Muscle layer of colon (tissue), 2 donors: ENCODE data around the gene GPR137B.
"Not testable (repeated sequence)": the region's sequence is repeated elsewhere in the genome, so short reads cannot be mapped to it uniquely, and the experiment has no call there.

ENCODE experiments used
- H3K27ac ChIP-seq: one replicate; pipeline ENCODE4 v1.7.0; 2013; ENCODE audit warnings: low read depth, mild to moderate bottlenecking, low read length, moderate library complexity
- H3K27me3 ChIP-seq, 2 donors: one replicate each; pipeline ENCODE4 v1.7.0; 2013; ENCODE audit warnings: low read length in 2 of 2, mild to moderate bottlenecking in 2 of 2; ENCODE audit not compliant: insufficient read depth in 2 of 2, control insufficient read depth in 1 of 2
- H3K36me3 ChIP-seq: one replicate; pipeline ENCODE4 v1.7.0; 2013; ENCODE audit warnings: mild to moderate bottlenecking, low read length; ENCODE audit not compliant: insufficient read depth
- H3K4me1 ChIP-seq: one replicate; pipeline ENCODE4 v1.7.0; 2013; ENCODE audit warnings: mild to moderate bottlenecking, low read length; ENCODE audit not compliant: insufficient read depth
- H3K4me3 ChIP-seq, 2 donors: one replicate each; pipeline ENCODE4 v1.7.0; 2013; ENCODE audit warnings: low read length in 2 of 2, low read depth in 1 of 2, mild to moderate bottlenecking in 1 of 2, moderate library complexity in 1 of 2
- H3K9ac ChIP-seq: one replicate; pipeline ENCODE4 v1.7.0; 2013; ENCODE audit warnings: low read length
- H3K9me3 ChIP-seq: one replicate; pipeline ENCODE4 v1.7.0; 2013; ENCODE audit warnings: mild to moderate bottlenecking, low read length
- donor health status: abdominal sarcoma.
- donor health status: Adenocarcinoma of cecum.

GPR137B gene

DNA sequence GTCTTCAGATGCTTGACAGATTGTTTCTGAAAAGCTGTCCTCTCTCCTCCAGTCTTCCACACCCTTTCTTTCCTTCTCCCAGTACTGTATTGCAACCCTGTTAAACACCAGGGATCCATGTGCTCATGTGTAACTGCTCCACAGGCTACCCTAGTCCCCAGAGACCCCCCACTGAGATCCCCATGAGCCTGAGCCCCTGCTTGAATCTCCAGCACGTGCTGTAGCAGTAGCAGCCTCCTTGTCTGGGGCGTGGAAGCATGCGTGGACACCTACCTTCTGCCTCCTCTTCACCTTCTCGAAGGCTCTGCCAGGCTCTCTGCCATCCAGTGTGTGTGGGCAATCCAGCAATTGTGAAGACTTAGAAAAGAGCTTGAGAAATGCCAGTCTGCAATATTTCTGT lies 25.2 kb downstream of the GPR137B start:
- no peaks in the 10 kb centered on the region for H3K27me3 ChIP-seq
- H3K27ac ChIP-seq: no peak overlapping the region
- no peak overlapping the region for H3K4me3 ChIP-seq
- H3K36me3 ChIP-seq: peaks cover 8% of the 10 kb centered on the region
- H3K9ac ChIP-seq: no peak overlapping the region
- no peaks in the 10 kb centered on the region for H3K4me1 ChIP-seq
- no peaks in the 10 kb centered on the region for H3K9me3 ChIP-seq

DNA sequence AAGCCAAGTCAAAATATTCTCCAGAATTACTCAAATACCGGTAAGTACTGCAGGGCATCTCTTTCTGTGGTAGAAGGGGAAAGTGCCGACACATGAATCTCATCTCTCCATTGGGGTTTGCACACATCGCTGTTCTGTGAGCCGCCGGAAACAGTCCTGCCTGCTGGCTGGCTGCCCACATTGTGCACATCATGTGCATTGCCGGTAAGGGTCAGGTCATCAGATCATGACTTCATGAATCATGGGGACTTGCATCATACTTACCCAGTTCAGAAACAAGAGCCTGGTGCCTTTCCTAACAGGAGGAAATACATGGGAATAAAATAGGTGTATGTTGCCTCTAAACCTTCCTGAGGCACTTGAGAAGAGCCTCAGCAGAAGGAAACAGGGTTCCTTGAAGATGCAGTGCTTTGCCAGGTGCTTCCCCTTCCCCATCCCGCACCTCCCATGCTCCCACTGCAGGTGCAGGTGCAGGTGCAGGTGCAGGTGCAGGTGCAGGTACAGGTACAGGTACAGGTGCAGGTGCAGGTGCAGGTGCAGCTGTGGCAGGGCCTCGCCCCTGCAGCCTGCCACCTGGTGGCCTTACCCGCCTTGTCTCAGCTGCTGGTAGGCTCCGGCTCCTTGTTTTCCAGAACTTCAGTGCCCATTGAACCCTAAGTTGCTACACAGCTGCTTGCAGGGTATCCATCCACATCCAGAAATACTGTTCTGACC lies 26.5 kb downstream of the GPR137B start:
- H3K9ac ChIP-seq: no peak overlapping the region
- H3K4me1 ChIP-seq: no peaks in the 10 kb centered on the region
- no peaks in the 10 kb centered on the region for H3K9me3 ChIP-seq
- no peak overlapping the region for H3K4me3 ChIP-seq
- H3K27ac ChIP-seq: no peak overlapping the region
- no peaks in the 10 kb centered on the region for H3K27me3 ChIP-seq
- peaks cover 4% of the 10 kb centered on the region for H3K36me3 ChIP-seq

DNA sequence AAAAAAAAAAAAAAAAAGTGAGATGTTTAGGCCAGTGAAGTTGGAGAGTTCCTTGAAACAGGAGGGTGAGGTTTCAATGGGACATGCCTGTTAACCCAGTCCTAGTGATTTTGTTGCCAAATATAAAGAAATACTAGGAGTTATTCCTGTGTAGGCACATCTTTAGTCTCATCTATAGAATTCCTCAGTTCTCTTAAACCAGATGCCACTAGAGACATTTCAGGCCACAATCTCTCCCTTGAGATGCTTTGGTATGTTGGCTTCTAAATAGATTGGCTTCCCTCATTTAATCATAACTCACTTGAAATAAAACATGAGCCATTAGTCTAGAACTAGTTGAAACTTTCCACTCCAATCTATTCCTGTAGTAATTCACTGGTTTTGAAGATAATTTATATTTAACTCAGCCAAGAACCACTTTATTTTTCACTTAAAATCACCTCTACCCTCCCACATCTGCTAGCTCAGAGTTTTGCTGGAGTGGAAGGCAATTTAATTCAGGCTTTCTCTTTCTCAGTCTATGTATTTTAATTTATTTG lies 29.8 kb downstream of the GPR137B start:
- Histone ChIP-seq H3K4me1 (no peaks in the 10 kb centered on the region), H3K9me3 (no peaks in the 10 kb centered on the region), H3K4me3 (no peak overlapping the region), H3K36me3 (peaks cover 5% of the 10 kb centered on the region), H3K27me3 (no peaks in the 10 kb centered on the region), H3K27ac (no peak overlapping the region), H3K9ac (no peak overlapping the region)

DNA sequence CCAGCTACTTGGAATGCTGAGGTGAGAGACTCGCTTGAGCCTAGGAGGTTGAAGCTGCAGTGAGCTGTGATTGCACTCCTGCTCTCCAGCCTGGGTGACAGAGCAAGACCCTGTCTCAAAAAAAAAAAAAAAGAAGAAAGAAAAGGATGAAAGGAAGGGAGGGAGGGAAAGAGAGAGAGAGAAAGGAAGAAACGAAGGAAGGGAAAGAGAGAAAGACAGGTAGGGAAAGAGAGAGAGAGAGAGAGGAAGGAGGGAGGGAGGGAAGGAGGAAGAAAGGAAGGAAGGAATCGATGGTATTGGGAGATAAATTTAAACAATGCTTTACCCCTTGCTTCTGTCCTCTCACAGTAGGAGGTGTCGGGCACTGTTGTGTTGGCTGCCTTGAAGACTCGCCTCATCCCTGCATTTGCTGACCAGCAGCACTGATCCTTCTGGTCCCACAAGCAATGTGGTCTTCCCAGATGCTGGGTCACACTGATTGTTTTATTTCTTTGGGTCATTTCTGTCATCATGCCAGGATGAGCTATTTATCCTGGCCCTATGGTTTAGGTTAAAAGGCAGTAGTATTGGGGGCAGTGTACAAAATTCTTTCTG lies 30.9 kb downstream of the GPR137B start:
- H3K27me3 ChIP-seq: no peaks in the 10 kb centered on the region
- no peak overlapping the region for H3K27ac ChIP-seq
- H3K4me3 ChIP-seq: no peak overlapping the region
- no peaks in the 10 kb centered on the region for H3K4me1 ChIP-seq
- no peaks in the 10 kb centered on the region for H3K9me3 ChIP-seq
- peaks cover 5% of the 10 kb centered on the region for H3K36me3 ChIP-seq
- H3K9ac ChIP-seq: no peak overlapping the region

DNA sequence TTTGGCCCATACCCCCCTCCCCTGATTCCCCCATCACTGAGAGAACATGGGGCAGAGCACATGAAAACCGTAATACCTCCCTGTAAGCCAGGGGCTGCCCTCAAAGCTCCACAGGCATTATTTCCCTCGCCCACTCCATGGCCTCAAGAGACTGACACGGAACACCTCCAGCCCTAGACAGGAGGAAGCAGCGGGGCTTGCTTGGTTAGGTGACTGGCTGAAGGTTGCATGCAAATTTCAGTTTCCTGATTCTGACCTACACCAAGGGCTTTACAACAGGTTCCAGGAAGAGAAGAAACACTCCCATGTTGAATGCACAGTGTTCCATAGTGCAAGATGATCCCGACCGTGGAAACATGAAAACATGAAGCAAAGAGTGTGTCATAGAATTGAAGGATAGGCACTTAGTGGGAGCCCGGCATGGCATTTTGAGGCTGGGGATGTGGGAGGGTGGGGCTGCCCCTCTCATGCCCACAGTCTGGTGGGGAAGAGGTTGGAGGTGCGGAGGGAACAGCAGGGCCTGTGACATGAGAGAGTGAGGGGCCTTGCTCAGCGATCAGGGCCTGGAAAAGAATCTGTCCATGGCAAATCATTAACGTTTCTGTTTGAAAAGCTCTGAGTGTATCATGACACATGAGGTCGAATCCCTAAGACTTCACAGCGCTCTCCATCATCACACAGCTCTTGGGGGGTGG lies 33.5 kb downstream of the GPR137B start:
- Histone ChIP-seq H3K9ac (no peak overlapping the region), H3K36me3 (peaks cover 5% of the 10 kb centered on the region), H3K4me1 (no peaks in the 10 kb centered on the region), H3K9me3 (no peaks in the 10 kb centered on the region), H3K27ac (no peak overlapping the region), H3K27me3 (no peaks in the 10 kb centered on the region), H3K4me3 (no peak overlapping the region)

DNA sequence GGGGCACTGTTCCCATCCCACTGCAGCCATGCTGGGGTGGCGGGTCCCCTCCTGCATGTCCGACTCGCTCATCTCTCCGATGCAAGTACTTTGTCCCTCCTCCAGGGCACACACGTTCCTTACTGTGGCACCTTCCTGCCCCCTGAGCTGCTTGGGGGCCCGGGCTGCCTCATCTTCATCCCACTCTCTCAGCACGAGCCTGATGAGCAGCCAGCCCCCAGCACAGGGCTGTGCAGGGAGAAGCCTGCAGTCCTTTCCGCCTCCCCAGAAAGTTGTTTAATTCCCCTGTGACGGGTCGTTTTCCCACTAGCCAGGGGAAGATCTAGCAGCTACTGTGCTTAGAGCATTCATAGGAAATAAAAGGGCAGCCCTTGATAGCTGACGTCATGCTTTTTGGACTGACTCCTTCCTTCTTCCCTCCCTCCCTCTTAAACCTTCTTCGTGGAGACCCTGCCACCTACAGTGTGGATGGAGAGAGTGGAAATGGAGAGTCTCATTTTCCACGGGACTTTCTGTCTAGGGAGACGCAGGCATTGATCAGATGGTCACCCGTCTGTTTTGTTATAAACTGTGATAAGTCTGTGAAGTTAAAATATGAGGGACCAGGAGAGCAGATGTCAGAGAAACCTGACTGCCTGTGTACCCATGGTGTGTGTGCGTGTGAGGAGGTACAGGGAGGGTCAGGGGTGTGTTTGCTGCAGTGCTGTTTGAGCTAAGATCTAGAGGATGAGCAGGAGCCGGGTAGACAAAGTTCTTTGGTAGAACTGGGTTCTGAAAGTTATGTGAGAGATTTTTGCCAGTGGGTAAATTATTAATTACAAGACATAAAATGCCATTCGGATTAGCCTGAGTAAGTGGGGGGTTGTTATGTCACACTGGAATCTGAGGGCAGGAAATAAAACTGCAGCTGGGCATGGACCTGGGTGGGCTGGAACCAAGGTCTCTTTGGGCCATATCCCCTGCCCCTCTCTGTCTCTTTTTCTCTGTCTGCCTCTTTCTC lies 34.3 kb downstream of the GPR137B start:
- Histone ChIP-seq H3K27ac (no peak overlapping the region), H3K4me1 (no peaks in the 10 kb centered on the region), H3K9ac (no peak overlapping the region), H3K9me3 (no peaks in the 10 kb centered on the region), H3K36me3 (peaks cover 5% of the 10 kb centered on the region), H3K4me3 (no peak overlapping the region), H3K27me3 (no peaks in the 10 kb centered on the region)

DNA sequence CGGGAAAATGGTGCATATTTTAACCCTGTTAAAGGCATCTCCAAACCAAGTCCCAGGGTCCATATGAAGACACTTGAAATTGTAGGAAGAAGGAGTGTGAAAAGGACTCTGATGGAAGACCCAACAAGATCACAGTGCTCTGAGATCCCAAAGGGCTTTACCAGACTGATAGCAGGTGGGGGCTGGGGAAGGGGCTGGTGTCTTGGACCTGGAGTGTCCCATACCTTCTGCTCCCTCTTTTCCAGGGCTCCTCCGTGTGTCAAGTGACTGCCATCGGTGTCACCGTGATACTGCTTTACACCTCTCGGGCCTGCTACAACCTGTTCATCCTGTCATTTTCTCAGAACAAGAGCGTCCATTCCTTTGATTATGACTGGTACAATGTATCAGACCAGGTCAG lies 37.3 kb downstream of the GPR137B start:
- peaks cover 5% of the 10 kb centered on the region for H3K36me3 ChIP-seq
- no peak overlapping the region for H3K27ac ChIP-seq
- no peaks in the 10 kb centered on the region for H3K27me3 ChIP-seq
- no peak overlapping the region for H3K4me3 ChIP-seq
- no peak overlapping the region for H3K9ac ChIP-seq
- H3K4me1 ChIP-seq: no peaks in the 10 kb centered on the region
- H3K9me3 ChIP-seq: no peaks in the 10 kb centered on the region

DNA sequence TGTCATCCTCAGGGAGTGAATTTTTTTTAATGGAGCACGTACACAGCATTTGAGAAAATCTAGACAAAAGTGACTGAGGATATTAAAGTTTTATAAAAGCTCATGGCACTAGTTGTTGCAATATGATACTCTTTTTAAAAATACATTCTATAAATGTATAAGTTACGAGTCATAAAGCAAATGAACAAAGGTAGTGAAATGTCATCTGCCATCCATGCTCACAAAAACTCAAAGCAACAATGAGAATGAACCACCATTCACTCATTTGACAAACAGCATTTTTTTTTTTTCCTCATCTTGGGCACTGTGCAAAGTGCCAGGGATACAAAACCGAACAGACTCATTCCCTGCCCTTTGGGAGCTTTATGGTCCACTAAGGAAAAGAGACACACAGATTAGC lies 38.7 kb downstream of the GPR137B start:
- Histone ChIP-seq H3K9ac (no peak overlapping the region), H3K27me3 (no peaks in the 10 kb centered on the region), H3K27ac (no peak overlapping the region), H3K36me3 (peaks cover 5% of the 10 kb centered on the region), H3K4me3 (no peak overlapping the region), H3K4me1 (no peaks in the 10 kb centered on the region), H3K9me3 (no peaks in the 10 kb centered on the region)

DNA sequence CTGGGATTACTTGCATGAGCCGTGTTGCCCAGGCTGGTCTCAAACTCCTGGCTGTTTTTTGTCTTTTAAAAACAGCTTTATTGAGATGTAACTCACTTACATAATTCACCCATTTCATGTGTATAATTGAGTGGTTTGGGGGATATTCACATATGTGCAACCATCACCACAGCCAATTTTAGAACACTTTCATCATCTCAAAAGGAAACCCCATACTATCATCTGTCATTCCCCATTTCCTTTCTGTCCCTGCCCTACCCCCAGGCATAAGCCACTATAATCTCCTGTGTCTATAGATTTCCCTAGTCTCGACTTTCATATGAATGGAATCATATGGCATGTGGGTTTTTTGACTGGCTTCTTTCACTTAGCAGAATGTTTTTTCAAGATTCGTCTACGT lies 43.3 kb downstream of the GPR137B start:
- Histone ChIP-seq H3K4me3 (no peak overlapping the region), H3K9ac (no peak overlapping the region), H3K27me3 (no peaks in the 10 kb centered on the region), H3K36me3 (peaks cover 5% of the 10 kb centered on the region), H3K27ac (no peak overlapping the region), H3K4me1 (no peaks in the 10 kb centered on the region), H3K9me3 (no peaks in the 10 kb centered on the region)

DNA sequence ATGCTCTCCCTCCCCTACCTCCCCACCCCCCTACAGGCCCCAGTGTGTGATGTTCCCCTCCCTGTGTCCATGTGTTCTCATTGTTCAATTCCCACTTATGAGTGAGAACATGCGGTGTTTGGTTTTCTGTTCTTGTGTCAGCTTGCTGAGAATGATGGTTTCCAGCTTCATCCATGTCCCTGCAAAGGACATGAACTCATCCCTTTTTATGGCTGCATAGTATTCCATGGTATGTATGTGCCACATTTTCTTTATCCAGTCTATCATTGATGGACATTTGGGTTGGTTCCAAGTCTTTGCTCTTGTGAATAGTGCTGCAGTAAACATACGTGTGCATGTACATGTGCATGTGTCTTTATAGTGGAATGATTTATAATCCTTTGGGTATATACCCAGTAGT lies 44.1 kb downstream of the GPR137B start:
- H3K27me3 ChIP-seq, H3K4me1 ChIP-seq, H3K9ac ChIP-seq, H3K4me3 ChIP-seq, H3K9me3 ChIP-seq, H3K27ac ChIP-seq, H3K36me3 ChIP-seq: not testable (repeated sequence)

DNA sequence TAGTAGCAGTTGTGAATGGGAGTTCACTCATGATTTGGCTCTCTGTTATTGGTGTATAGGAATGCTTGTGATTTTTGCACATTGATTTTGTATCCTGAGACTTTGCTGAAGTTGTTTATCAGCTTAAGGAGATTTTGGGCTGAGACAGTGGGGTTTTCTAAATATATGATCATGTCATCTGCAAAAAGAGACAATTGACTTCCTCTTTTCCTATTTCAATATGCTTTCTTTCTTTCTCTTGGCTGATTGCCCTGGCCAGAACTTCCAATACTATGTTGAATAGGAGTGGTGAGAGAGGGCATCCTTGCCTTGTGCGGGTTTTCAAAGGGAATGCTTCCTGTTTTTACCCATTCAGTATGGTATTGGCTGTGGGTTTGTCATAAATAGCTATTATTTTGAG lies 45.7 kb downstream of the GPR137B start:
- not testable (repeated sequence) for H3K27ac ChIP-seq, H3K4me3 ChIP-seq, H3K9ac ChIP-seq, H3K36me3 ChIP-seq, H3K27me3 ChIP-seq, H3K9me3 ChIP-seq, H3K4me1 ChIP-seq
